Tibial nerve (tissue), 4 donors: ENCODE results near the gene HBA2. TPM values are rescaled to one million over a fixed set of nuclear protein-coding genes. Genes with fewer than 3 reads are reported as not detected.

Experiments
- DNase-seq, 2 donors: peaks; one replicate each; pipeline ENCODE4 v3.0.0-alpha.2; 2019; ENCODE audit warnings: low spot score in 2 of 2
- H3K27ac ChIP-seq, 4 donors: fragments of 200-600 bp; sonication (generic) in 3 of 4; one replicate each; pipeline ENCODE4 v1.5.1; 2017 to 2019; ENCODE audit warnings: mild to moderate bottlenecking in 1 of 4
- H3K27me3 ChIP-seq, 2 donors: fragments of 200-600 bp; sonication (generic) in 1 of 2; one replicate each; pipeline versions ENCODE4 v1.5.1 to v1.6.0; 2017 to 2019
- H3K36me3 ChIP-seq, 3 donors: fragments of 200-600 bp; sonication (generic); one replicate each; pipeline ENCODE4 v1.5.1; 2018 to 2019
- H3K4me1 ChIP-seq, 4 donors: fragments of 200-600 bp; sonication (generic) in 3 of 4; one replicate each; pipeline ENCODE4 v1.5.1; 2017 to 2019
- H3K4me3 ChIP-seq, 4 donors: fragments of 200-600 bp; sonication (generic) in 3 of 4; one replicate each; pipeline ENCODE4 v1.5.1; 2017 to 2019; ENCODE audit warnings: mild to moderate bottlenecking in 1 of 4, moderate library complexity in 1 of 4
- H3K9me3 ChIP-seq, 4 donors: fragments of 200-600 bp; sonication (generic) in 3 of 4; one replicate each; pipeline ENCODE4 v1.5.1; 2017 to 2019
- EP300 ChIP-seq, 2 donors: sonication (generic); formaldehyde crosslinking; IDR thresholded peaks; one replicate each; pipeline ENCODE4 v1.6.1; 2017; ENCODE audit warnings: antibody characterized with exemption in 2 of 2, mild to moderate bottlenecking in 1 of 2
- POLR2A ChIP-seq, 2 donors: fragments of 450-650 bp; IDR thresholded peaks; one replicate each; pipeline ENCODE4 v1.6.1; 2017; ENCODE audit warnings: antibody characterized with exemption in 2 of 2, mild to moderate bottlenecking in 2 of 2, moderate library complexity in 2 of 2
- WGBS, 2 donors: methylation state at CpG; one replicate each; pipeline ENCODE4 v1.1.5; 2018; 5-methylcytosine and 5-hydroxymethylcytosine counted together
- total RNA-seq, 4 donors: library from RNA; depleted of rRNA; stranded (reverse); fragments of >200 nt; gene quantifications; one replicate each; pipeline ENCODE4 v1.1.0, GENCODE V29; 2016
- TF ChIP-seq, protein P1 (sequence below), 5 experiments: fragments of 200-600 bp in 3 of 5; fragments of 450-650 bp in 2 of 5; sonication (generic) in 3 of 5; IDR thresholded peaks; one replicate each; pipeline ENCODE4 v1.5.1; 2016 to 2019; ENCODE audit warnings: antibody characterized with exemption in 5 of 5, mild to moderate bottlenecking in 3 of 5, moderate library complexity in 2 of 5

HBA2 gene
- total RNA-seq, 4 donors from 2014 or later: 10.1 to 495 (median 102) TPM

- Histone ChIP-seq H3K4me1 (peaks cover 0 to 16% (median 0%) of the 10 kb centered on the region in 4 donors), H3K36me3 (no peaks in the 10 kb centered on the region), H3K4me3 (no peak overlapping the region), H3K9me3 (no peaks in the 10 kb centered on the region), H3K27me3 (peaks cover 0 to 13% of the 10 kb centered on the region in 2 donors), H3K27ac (no peak overlapping the region)
- 50 to 68% methylated on average over 6 of the region's 6 CpGs for WGBS, 2 donors
- TF ChIP-seq EP300 (IDR thresholded peaks at IDR 0.05) (no peak), POLR2A (IDR thresholded peaks at IDR 0.05) (no peak)
- TF ChIP-seq, protein P1, sequence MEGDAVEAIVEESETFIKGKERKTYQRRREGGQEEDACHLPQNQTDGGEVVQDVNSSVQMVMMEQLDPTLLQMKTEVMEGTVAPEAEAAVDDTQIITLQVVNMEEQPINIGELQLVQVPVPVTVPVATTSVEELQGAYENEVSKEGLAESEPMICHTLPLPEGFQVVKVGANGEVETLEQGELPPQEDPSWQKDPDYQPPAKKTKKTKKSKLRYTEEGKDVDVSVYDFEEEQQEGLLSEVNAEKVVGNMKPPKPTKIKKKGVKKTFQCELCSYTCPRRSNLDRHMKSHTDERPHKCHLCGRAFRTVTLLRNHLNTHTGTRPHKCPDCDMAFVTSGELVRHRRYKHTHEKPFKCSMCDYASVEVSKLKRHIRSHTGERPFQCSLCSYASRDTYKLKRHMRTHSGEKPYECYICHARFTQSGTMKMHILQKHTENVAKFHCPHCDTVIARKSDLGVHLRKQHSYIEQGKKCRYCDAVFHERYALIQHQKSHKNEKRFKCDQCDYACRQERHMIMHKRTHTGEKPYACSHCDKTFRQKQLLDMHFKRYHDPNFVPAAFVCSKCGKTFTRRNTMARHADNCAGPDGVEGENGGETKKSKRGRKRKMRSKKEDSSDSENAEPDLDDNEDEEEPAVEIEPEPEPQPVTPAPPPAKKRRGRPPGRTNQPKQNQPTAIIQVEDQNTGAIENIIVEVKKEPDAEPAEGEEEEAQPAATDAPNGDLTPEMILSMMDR (IDR thresholded peaks at IDR 0.05): no peak
- DNase-seq: no peak
Measured at GRCh38 chr16:143456-143855, 29.2 kb upstream of the HBA2 start.

DNA sequence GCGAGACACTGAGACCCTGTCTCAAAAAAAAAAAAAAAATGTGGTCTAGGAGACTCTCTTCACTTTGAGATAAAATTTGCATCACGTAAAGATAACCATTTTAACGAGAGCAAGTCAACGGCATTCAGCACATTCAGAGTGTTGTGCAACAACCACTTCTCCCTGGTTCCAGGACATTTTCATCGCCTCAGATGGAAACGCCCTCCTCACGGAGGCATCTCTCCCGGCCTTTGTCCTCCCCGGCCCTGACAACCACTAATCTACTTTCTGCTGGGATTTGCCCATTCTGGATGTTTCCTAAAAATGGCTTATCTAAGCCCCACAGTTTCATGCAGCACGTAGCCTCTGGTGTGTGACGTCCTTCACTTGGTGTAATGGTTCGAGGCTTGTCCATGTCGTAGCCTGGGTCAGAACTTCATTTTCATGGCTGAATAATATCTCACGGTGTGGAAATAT is 27.9 kb upstream of the HBA2 start:
- TF ChIP-seq POLR2A (IDR thresholded peaks at IDR 0.05) (no peak), EP300 (IDR thresholded peaks at IDR 0.05) (no peak)
- TF ChIP-seq, protein P1 (IDR thresholded peaks at IDR 0.05): no peak
- Histone ChIP-seq H3K27ac (no peak overlapping the region), H3K36me3 (no peaks in the 10 kb centered on the region), H3K4me3 (no peak overlapping the region), H3K4me1 (peaks cover 0 to 12% (median 0%) of the 10 kb centered on the region in 4 donors), H3K27me3 (peaks cover 0 to 13% of the 10 kb centered on the region in 2 donors), H3K9me3 (no peaks in the 10 kb centered on the region)
- no peak for DNase-seq
- WGBS, 2 donors: 87 to 94% methylated on average over 14 of the region's 14 CpGs

DNA sequence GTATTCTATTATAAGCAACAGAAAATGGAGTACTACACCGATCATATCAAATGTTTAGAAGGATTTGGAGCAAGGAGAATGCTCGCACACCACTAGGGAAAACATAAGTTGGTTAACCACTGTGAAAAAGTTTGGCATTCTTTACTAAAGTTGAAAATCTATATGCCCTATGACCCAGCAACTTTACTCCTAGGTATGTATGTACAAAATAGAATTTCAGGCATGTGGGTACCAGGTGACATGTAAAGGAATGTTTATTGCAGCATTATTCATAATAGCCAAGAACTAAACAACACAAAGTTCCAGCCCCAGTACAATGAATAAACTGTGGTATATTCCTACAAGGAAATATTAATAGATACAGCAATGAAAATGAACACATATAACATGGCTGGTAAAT is 26.0 kb upstream of the HBA2 start:
- Histone ChIP-seq H3K27ac (no peak overlapping the region), H3K4me1 (peaks cover 0 to 12% (median 0%) of the 10 kb centered on the region in 4 donors), H3K9me3 (no peaks in the 10 kb centered on the region), H3K27me3 (peaks cover 0 to 19% of the 10 kb centered on the region in 2 donors), H3K4me3 (no peak overlapping the region), H3K36me3 (no peaks in the 10 kb centered on the region)
- no peak for DNase-seq
- WGBS, 2 donors: 89 to 90% methylated on average over 2 of the region's 2 CpGs
- TF ChIP-seq, protein P1 (IDR thresholded peaks at IDR 0.05): no peak
- no peak for TF ChIP-seq EP300 (IDR thresholded peaks at IDR 0.05)
- no peak for TF ChIP-seq POLR2A (IDR thresholded peaks at IDR 0.05)

GRCh38 chr16:149024-149660 is 23.5 kb upstream of the HBA2 start:
- Histone ChIP-seq H3K4me1 (peaks cover 0 to under 1% (median under 1%) of the 10 kb centered on the region in 4 donors), H3K36me3 (no peaks in the 10 kb centered on the region), H3K27ac (no peak overlapping the region), H3K27me3 (peaks cover 0 to 14% of the 10 kb centered on the region in 2 donors), H3K4me3 (no peak overlapping the region), H3K9me3 (no peaks in the 10 kb centered on the region)
- WGBS, 2 donors: 24 to 41% methylated on average over 9 of the region's 9 CpGs
- TF ChIP-seq, protein P1 (IDR thresholded peaks at IDR 0.05): no peak
- TF ChIP-seq POLR2A (IDR thresholded peaks at IDR 0.05): no peak
- no peak for DNase-seq
